ENCODE results near the gene ABLIM2.

DNA sequence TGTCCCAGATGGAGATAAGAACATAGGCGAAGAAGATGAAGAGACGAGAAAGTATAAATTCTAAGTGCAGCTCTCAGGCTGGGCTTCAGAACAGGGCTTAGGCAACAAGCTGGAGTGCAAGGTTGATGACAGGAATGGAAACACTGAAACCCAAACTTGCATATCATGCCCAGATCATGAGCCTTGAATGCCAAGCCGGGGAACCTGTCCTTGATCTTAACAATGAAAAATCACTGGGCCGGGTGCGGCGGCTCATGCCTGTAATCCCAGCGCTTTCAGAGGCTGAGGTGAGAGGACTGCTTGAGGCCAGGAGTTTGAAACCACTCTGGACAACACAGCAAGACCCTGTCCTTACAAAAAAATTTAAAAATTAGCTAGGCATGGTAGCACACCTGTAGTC lies 236.1 kb downstream of the ABLIM2 start:
- TF ChIP-seq, protein P1, sequence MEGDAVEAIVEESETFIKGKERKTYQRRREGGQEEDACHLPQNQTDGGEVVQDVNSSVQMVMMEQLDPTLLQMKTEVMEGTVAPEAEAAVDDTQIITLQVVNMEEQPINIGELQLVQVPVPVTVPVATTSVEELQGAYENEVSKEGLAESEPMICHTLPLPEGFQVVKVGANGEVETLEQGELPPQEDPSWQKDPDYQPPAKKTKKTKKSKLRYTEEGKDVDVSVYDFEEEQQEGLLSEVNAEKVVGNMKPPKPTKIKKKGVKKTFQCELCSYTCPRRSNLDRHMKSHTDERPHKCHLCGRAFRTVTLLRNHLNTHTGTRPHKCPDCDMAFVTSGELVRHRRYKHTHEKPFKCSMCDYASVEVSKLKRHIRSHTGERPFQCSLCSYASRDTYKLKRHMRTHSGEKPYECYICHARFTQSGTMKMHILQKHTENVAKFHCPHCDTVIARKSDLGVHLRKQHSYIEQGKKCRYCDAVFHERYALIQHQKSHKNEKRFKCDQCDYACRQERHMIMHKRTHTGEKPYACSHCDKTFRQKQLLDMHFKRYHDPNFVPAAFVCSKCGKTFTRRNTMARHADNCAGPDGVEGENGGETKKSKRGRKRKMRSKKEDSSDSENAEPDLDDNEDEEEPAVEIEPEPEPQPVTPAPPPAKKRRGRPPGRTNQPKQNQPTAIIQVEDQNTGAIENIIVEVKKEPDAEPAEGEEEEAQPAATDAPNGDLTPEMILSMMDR (IDR thresholded peaks at IDR 0.05), result no peak
- TF ChIP-seq EZH2 (IDR thresholded peaks at IDR 0.05; ENCODE audit: borderline replicate concordance, insufficient read depth, low read depth, low read length, poor library complexity, severe bottlenecking), result no peak
